ENCODE results near the gene UNC93A.
"Not testable (repeated sequence)": the region's sequence is repeated elsewhere in the genome, so short reads cannot be mapped to it uniquely, and the experiment has no call there.

UNC93A gene

DNA sequence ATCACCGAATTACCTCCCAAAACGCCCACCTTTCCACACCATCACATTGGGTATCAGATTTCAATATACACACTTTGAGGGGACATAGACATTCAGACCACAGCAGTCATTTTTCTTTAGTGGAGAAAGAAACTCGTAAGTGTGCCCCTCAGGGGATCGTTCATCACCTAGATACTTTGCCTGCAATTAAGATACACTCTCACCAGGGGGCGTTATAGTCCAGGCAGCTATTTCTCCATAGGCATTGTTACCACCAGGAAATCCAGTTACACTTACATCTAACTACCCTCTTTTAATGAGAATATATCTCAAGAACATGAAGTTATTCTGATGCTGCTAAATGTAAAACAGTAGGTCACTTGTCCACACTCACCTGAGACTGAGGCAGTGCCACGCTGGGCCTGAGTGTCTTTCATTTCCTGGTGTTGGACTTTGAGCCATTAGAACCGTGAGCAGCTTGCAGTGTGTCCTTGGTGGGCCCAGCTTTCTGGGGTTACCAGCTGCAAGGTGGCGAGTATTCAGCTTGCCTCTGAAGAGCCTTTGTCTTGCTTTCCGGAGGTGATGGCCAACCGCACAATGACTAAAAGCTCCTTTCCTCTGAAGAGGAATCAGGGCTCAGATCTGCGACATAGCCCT is 35.1 kb upstream of the UNC93A start:
- Histone ChIP-seq H3K4me1 (ENCODE audit: control insufficient read depth, insufficient read depth, low read length) (no peaks in the 10 kb centered on the region), H3K9ac (ENCODE audit: low read depth, low read length) (no peak overlapping the region), H3K27me3 (ENCODE audit: control insufficient read depth, insufficient read depth, low read length) (no peaks in the 10 kb centered on the region), H3K9me3 (replicated peaks; ENCODE audit: low read length) (no peaks in the 10 kb centered on the region), H3K4me3 (ENCODE audit: low read length) (no peak overlapping the region), H3K4me2 (ENCODE audit: low read length) (no peak overlapping the region), H3K36me3 (ENCODE audit: insufficient read depth, low read length) (no peaks in the 10 kb centered on the region)

DNA sequence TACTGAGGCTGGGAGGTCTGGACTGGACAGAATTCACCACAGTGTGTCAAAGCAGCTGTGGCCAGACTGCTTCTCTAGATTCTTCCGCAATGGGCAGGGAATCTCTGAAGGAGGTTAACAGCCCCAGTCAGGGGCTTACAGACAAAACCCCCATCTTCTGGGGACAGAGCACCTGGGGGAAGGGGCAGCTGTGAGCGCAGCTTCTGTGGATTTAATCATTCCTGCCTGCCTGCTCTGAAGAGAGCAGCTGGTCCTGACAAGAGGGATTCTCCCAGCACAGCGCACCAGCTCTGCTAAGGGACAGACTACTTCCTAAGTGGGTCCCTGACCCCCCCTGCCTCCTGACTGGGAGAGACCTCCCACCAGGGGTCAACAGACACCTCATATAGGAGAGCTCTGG is 32.5 kb upstream of the UNC93A start:
- no peaks in the 10 kb centered on the region for H3K9me3 ChIP-seq (replicated peaks; ENCODE audit: low read length)
- no peaks in the 10 kb centered on the region for H3K36me3 ChIP-seq (ENCODE audit: insufficient read depth, low read length)
- H3K4me2 ChIP-seq (ENCODE audit: low read length): no peak overlapping the region
- H3K4me1 ChIP-seq (ENCODE audit: control insufficient read depth, insufficient read depth, low read length): no peaks in the 10 kb centered on the region
- H3K4me3 ChIP-seq (ENCODE audit: low read length): no peak overlapping the region
- no peak overlapping the region for H3K9ac ChIP-seq (ENCODE audit: low read depth, low read length)
- no peaks in the 10 kb centered on the region for H3K27me3 ChIP-seq (ENCODE audit: control insufficient read depth, insufficient read depth, low read length)

DNA sequence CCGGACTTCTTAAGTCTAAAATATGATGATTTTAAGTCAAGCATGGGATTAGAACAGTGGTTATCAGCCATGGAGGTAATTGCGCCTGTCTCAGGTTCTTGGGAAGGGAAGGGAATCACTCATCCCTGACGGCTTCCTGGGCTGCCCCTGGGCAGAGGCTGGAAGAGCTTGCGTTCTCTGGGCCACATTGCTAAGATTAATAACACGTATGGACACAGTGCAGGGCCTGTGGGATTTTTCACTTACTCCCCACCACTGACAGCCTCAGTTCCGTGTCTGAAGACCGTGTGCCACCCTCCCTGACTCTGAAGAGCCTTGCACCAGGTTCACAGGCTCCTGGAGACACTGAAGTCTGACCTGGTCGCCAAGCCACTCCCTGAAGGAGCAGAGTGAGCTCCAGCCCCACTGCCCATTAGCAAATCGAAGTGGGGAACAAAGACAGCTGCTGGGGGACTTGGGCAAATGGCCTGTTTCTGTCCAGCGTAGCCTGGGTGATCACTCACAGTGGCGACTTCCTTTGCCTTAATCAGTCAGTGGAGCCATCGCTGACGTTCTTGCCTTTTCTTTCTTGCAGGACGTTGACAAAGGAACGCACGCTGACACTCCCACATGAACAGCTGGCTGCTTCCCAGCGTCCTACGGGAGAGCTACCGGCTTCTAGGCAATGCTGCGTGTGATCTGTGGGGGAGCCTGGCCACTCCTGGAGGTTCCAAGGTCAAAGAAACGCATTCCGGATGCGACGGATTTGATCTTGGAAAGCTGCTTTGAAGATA is 24.9 kb upstream of the UNC93A start:
- not testable (repeated sequence) for H3K4me1 ChIP-seq (ENCODE audit: control insufficient read depth, insufficient read depth, low read length); H3K9me3 ChIP-seq (replicated peaks; ENCODE audit: low read length); H3K4me3 ChIP-seq (ENCODE audit: low read length); H3K36me3 ChIP-seq (ENCODE audit: insufficient read depth, low read length); H3K27me3 ChIP-seq (ENCODE audit: control insufficient read depth, insufficient read depth, low read length); H3K4me2 ChIP-seq (ENCODE audit: low read length); H3K9ac ChIP-seq (ENCODE audit: low read depth, low read length)

DNA sequence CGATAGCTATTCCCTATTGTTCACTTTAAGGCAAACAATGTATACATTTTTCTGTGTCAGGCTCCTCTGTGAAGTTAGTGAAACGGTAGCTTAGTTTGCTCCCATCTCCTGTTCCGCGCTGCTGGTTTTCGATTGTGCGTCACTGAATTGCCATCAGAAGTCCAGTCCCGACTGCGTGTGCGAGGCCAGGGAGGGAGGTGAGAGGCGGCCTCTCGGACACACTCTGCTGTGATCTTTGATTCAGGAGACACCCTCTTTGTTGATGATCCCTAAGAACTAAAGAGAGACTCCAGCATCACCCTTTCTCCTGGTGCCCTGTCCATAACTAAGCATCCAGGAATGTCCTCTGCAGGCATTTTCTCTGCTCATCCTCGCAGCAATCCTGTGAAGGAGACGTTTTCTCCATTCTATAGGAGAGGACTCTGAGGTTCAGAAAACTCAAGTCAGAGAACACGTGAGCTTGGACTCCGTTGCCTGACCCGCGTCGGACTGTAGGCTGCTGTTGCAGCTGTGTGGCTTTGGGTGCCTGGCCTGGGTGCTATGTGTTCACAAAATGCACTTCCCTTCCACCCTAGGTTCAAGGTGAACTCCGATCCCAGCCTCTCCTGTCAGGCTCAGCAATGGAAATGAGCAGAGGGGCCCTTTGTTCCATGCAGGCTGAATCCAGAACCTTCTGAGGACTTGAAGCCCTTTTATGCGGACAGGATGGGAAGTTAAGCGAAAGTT is 24.1 kb upstream of the UNC93A start:
- Histone ChIP-seq H3K27me3 (ENCODE audit: control insufficient read depth, insufficient read depth, low read length) (no peaks in the 10 kb centered on the region), H3K4me1 (ENCODE audit: control insufficient read depth, insufficient read depth, low read length) (no peaks in the 10 kb centered on the region), H3K9me3 (replicated peaks; ENCODE audit: low read length) (no peaks in the 10 kb centered on the region), H3K4me2 (ENCODE audit: low read length) (no peak overlapping the region), H3K9ac (ENCODE audit: low read depth, low read length) (no peak overlapping the region), H3K36me3 (ENCODE audit: insufficient read depth, low read length) (no peaks in the 10 kb centered on the region), H3K4me3 (ENCODE audit: low read length) (no peak overlapping the region)

DNA sequence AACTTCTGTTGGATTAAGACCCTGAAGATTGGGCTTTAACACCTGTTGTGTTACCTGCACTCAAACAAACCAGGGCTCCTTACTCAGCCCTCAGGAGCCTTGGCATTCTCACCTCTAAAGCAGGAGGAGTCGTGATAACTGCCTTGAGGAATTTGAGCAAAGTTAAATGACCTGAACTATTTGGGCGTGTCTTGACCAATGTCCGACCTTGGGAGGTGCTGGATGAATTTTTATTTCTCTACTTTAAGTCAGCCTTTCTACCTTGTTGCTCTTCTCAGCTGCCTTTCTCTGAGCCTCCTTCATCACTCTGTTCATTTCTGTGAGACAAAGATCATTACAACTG is 23.6 kb upstream of the UNC93A start:
- not testable (repeated sequence) for H3K9me3 ChIP-seq (replicated peaks; ENCODE audit: low read length); H3K4me2 ChIP-seq (ENCODE audit: low read length); H3K9ac ChIP-seq (ENCODE audit: low read depth, low read length); H3K36me3 ChIP-seq (ENCODE audit: insufficient read depth, low read length); H3K4me1 ChIP-seq (ENCODE audit: control insufficient read depth, insufficient read depth, low read length); H3K4me3 ChIP-seq (ENCODE audit: low read length); H3K27me3 ChIP-seq (ENCODE audit: control insufficient read depth, insufficient read depth, low read length)

DNA sequence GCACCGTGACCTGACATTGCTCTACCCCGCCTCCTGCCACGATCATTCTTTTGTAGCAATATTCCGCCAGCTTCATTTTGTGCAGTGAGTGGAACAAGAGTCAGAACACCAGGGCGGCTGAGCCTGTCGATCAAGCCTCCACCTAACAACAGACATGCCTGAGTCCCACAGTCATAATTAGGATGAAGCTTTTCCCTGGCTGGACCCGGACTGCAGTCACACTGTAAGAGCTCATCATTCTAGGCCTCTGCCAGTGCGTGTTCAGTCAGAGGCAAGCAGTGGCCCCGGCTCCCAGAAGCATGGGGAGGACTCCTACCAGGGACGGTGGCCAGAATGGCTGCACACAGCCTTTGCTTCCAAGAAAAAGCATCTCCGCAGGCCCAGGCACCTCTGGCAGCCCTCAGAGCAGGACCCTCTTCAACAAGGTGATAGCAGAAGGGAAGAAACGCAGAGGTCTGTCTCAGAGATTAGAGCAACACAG is 23.2 kb upstream of the UNC93A start:
- Histone ChIP-seq H3K4me1 (ENCODE audit: control insufficient read depth, insufficient read depth, low read length) (no peaks in the 10 kb centered on the region), H3K36me3 (ENCODE audit: insufficient read depth, low read length) (no peaks in the 10 kb centered on the region), H3K4me2 (ENCODE audit: low read length) (no peak overlapping the region), H3K4me3 (ENCODE audit: low read length) (no peak overlapping the region), H3K9ac (ENCODE audit: low read depth, low read length) (no peak overlapping the region), H3K27me3 (ENCODE audit: control insufficient read depth, insufficient read depth, low read length) (no peaks in the 10 kb centered on the region), H3K9me3 (replicated peaks; ENCODE audit: low read length) (no peaks in the 10 kb centered on the region)

DNA sequence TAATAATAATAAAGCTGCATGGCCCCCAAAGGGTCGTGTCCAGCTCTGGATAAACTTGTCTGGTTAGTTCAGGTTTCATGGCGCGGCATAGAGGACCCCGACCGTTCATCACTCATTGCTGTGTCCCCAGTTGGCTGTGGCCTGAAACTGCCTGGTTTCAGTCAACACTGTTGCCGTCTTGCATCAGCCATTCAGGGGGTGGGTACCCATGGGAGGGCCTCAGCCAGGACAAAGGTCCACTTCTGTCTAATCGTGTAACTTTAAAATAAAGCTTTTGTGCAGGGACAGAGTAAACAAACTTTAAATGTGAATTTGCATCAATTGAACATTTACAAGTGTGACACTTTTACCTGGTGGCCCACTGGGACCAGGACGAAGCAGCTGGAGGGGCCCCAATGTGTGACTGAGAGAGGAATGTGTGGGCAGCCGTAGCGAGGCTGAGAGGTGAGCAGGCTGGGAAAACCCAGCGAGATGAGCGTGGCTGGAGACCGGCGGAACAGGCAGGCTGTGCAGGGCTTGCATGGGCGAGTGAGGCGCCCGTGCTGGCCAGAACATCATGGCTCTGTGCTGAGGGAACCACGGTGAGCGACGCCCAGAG is 22.3 kb upstream of the UNC93A start:
- Histone ChIP-seq H3K4me1 (ENCODE audit: control insufficient read depth, insufficient read depth, low read length) (no peaks in the 10 kb centered on the region), H3K4me3 (ENCODE audit: low read length) (no peak overlapping the region), H3K4me2 (ENCODE audit: low read length) (no peak overlapping the region), H3K9ac (ENCODE audit: low read depth, low read length) (no peak overlapping the region), H3K27me3 (ENCODE audit: control insufficient read depth, insufficient read depth, low read length) (no peaks in the 10 kb centered on the region), H3K9me3 (replicated peaks; ENCODE audit: low read length) (no peaks in the 10 kb centered on the region), H3K36me3 (ENCODE audit: insufficient read depth, low read length) (no peaks in the 10 kb centered on the region)

DNA sequence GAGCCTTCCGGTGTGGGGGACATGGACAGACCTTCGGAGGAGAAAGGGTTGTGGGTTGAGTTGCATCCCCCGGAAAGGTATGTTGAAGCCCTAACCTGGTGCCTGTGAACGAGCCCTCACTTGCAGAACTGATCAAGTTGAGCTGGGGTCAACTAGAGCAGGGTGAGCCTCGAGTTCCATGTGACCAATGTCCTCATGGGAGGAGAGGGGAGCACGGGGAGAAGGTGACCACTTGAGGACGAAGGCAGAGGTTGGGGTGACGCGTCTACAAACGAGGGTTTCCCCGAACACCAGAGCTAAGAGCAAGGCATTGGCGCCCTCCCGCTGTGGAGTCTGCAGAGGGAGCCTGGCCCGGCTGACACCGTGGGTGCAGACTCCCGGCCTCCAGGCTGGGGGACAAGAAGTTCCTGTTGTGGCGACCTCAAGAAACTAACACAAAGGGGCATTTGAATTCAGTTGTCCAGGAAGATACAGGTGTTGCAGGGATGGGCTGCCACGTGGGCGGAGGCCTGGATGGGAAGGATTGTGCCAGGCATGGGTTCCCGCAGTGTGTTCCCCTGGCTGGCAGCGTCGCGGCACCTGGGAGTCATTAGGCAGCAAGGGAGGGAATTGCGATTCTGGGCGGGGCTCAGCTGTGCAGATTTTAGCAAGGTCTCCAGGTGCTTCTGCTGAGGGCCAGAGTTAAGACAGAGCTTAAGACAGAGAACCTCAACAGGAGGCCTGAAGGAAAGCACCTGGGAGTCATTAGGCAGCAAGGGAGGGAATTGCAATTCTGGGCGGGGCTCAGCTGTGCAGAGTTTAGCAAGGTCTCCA is 20.4 kb upstream of the UNC93A start:
- Histone ChIP-seq H3K27me3 (ENCODE audit: control insufficient read depth, insufficient read depth, low read length) (no peaks in the 10 kb centered on the region), H3K36me3 (ENCODE audit: insufficient read depth, low read length) (no peaks in the 10 kb centered on the region), H3K4me2 (ENCODE audit: low read length) (no peak overlapping the region), H3K4me3 (ENCODE audit: low read length) (no peak overlapping the region), H3K9ac (ENCODE audit: low read depth, low read length) (no peak overlapping the region), H3K4me1 (ENCODE audit: control insufficient read depth, insufficient read depth, low read length) (no peaks in the 10 kb centered on the region), H3K9me3 (replicated peaks; ENCODE audit: low read length) (no peaks in the 10 kb centered on the region)

DNA sequence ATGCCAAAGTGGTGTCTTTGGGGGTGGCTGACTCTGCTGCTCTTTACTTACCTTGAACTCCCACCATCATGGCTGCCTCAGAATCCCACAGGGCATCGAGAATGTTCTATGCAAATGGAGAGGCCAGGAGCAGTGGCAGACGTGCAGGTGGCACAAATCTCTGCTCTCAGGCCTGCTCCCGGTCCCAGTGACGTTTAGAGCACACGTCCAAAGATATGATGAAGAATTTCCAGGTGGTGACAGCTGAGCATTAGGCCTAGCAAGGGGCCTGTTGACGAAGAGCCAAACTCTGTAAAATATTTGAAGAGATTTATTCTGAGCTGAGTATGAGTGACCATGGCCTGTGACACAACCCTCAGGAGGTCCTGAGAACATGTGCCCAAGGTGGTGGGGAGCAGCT is 19.0 kb upstream of the UNC93A start:
- Histone ChIP-seq H3K27me3 (ENCODE audit: control insufficient read depth, insufficient read depth, low read length) (no peaks in the 10 kb centered on the region), H3K9me3 (replicated peaks; ENCODE audit: low read length) (peaks cover 1% of the 10 kb centered on the region)

DNA sequence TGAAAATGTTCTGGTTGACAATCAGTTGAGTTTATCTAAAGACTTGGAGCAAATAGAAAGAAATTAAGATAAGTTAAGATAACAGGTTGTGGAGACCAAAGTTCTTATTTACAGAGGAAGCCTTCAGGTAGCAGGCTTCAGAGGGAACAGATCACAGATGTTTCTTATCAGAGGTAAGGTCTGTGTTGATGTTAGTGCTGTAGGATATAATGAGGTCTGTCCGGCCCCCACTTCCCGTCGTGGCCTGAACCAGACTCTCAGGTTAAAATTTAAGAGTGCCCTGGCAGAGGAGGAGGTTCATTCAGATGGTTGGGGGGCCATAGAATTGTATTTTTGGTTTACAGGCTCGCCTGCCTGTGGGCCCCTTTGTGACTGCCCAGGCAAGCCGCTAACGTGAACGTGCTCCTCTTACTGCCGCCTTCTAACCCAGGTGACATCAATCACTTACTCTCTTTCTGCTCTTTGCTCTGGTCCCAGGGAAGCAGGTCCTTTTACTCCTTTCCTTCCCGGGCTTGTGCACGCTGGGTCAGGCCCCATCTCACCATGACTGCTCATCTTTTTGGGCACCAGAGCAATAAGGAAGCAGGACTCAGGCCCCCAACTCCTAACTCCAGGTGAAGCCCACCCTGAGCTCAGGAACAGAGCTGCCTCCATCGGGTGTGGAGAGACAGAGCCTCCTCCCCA is 18.3 kb upstream of the UNC93A start:
- H3K4me2 ChIP-seq (ENCODE audit: low read length): no peak overlapping the region
- no peaks in the 10 kb centered on the region for H3K4me1 ChIP-seq (ENCODE audit: control insufficient read depth, insufficient read depth, low read length)
- H3K4me3 ChIP-seq (ENCODE audit: low read length): no peak overlapping the region
- H3K9ac ChIP-seq (ENCODE audit: low read depth, low read length): no peak overlapping the region
- no peaks in the 10 kb centered on the region for H3K27me3 ChIP-seq (ENCODE audit: control insufficient read depth, insufficient read depth, low read length)
- peaks cover 4% of the 10 kb centered on the region for H3K9me3 ChIP-seq (replicated peaks; ENCODE audit: low read length)
- no peaks in the 10 kb centered on the region for H3K36me3 ChIP-seq (ENCODE audit: insufficient read depth, low read length)

More for the DNA sequence above, 19.0 kb upstream of the UNC93A start:
- Histone ChIP-seq H3K36me3 (ENCODE audit: insufficient read depth, low read length) (no peaks in the 10 kb centered on the region), H3K9ac (ENCODE audit: low read depth, low read length) (no peak overlapping the region), H3K4me3 (ENCODE audit: low read length) (no peak overlapping the region), H3K4me2 (ENCODE audit: low read length) (no peak overlapping the region), H3K4me1 (ENCODE audit: control insufficient read depth, insufficient read depth, low read length) (no peaks in the 10 kb centered on the region)

All from skeletal muscle satellite cell (primary cell).